Measurements from ENCODE around the gene TECPR2.
A peak's percentile ranks its signal among the peaks of the same experiment; 100 is the strongest.

TECPR2 gene

GRCh38 chr14:102418853-102419240, 56.1 kb downstream of the TECPR2 start:
- Mint-ChIP-seq H3K4me1 (no peaks in the 10 kb centered on the region), H3K27ac (no peak overlapping the region), H3K36me3 (peaks cover 32% of the 10 kb centered on the region), H3K27me3 (no peaks in the 10 kb centered on the region), H3K9me3 (no peaks in the 10 kb centered on the region), H3K4me3 (no peak overlapping the region)
- no peak for ATAC-seq

DNA sequence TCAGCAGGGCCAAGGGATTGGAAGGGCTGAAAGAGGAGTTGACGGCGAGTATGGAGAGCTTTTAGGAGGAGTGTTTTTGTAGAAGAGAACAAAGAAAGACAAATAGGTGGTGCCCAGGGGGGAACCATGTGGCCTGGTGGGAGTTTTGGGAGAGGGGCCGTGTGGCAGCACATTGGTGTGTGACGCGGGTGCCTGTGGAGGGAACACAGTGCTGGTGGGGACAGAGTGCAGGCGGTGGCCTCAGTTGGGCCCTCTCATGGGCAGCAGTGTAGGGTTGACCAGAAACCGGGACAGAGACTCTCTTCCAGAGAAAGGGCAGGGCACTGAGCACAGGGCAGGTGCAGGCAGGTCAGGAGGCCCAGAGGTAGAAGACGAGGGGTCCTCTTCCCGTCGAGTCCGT, 56.5 kb downstream of the TECPR2 start:
- Mint-ChIP-seq H3K27ac (no peak overlapping the region), H3K27me3 (no peaks in the 10 kb centered on the region), H3K9me3 (no peaks in the 10 kb centered on the region), H3K4me3 (no peak overlapping the region), H3K4me1 (no peaks in the 10 kb centered on the region), H3K36me3 (peaks cover 33% of the 10 kb centered on the region)
- no peak for ATAC-seq

DNA sequence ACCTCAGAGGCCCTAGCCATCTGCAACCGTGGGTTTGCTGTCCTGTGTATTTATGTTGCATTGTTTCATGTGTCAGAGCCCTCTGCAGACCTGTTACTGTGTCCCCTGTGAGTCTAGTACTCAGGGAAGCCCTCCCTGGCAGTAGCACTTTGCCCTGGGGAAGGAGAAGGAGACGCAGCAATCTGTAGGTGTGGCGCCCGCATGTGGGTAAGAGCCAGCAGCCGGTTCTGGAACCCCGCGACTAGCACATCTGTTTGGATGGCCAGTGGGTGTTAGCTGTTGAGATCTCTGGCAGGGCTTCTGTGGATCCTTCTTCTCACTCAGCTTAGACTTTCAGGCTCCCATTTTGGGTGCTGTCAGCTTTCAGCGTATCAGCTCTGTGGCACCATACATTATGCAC, 57.0 kb downstream of the TECPR2 start:
- no peak for ATAC-seq
- Mint-ChIP-seq H3K36me3 (peaks cover 37% of the 10 kb centered on the region), H3K27ac (no peak overlapping the region)

GRCh38 chr14:102421411-102422057, 58.8 kb downstream of the TECPR2 start:
- H3K27me3 Mint-ChIP-seq: no peaks in the 10 kb centered on the region
- no peaks in the 10 kb centered on the region for H3K9me3 Mint-ChIP-seq
- no peak overlapping the region for H3K27ac Mint-ChIP-seq
- ATAC-seq: no peak
- H3K4me3 Mint-ChIP-seq: no peak overlapping the region
- peaks cover 37% of the 10 kb centered on the region for H3K36me3 Mint-ChIP-seq
- H3K4me1 Mint-ChIP-seq: no peaks in the 10 kb centered on the region

More for the DNA sequence above, 57.0 kb downstream of the TECPR2 start:
- Mint-ChIP-seq H3K9me3 (no peaks in the 10 kb centered on the region), H3K27me3 (no peaks in the 10 kb centered on the region), H3K4me1 (no peaks in the 10 kb centered on the region), H3K4me3 (no peak overlapping the region)

DNA sequence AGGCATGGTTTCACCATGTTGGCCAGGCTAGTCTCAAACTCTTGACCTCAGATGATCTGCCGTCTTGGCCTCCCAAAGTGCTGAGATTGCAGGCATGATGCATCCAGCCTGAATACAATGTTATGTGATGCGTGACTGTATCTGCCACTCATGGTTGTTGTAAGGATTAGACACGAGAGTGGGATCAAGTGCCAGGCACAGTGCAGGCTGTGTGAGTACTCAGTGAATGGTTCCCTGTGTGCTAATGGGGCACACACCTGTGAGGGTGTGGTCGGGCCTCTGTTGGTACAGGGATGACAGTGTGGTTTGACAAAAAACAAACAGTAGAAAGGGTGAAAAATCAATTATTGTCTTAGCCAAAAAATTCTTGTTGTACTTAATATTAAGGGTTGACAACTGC, 61.8 kb downstream of the TECPR2 start:
- Mint-ChIP-seq H3K4me1 (no peaks in the 10 kb centered on the region), H3K9me3 (no peaks in the 10 kb centered on the region), H3K27ac (no peak overlapping the region), H3K27me3 (no peaks in the 10 kb centered on the region), H3K36me3 (peaks cover 38% of the 10 kb centered on the region), H3K4me3 (no peak overlapping the region)
- ATAC-seq: no peak

DNA sequence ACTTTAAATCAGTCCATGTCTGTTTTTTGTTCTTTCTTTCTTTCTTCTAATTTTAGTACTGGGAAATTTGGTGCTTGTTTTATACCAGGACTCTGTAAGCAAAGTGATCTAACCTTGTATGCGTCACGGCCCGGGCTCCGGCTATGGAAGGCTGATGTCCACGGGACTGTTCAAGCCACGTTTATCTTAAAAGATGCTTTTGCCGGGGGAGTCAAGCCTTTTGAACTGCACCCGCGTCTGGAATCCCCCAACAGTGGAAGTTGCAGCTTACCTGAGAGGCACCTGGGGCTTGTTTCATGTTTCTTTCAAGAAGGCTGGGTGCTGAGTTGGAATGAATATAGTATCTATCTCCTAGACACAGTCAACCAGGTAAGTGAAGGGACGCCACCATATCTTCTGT, 62.2 kb downstream of the TECPR2 start:
- peaks cover 38% of the 10 kb centered on the region for H3K36me3 Mint-ChIP-seq

GRCh38 chr14:102426796-102427195, 64.1 kb downstream of the TECPR2 start:
- no peak for ATAC-seq
- Mint-ChIP-seq H3K4me3 (no peak overlapping the region), H3K4me1 (no peaks in the 10 kb centered on the region), H3K27ac (no peak overlapping the region), H3K27me3 (no peaks in the 10 kb centered on the region), H3K36me3 (peaks cover 36% of the 10 kb centered on the region), H3K9me3 (no peaks in the 10 kb centered on the region)

More for the DNA sequence above, 62.2 kb downstream of the TECPR2 start:
- no peaks in the 10 kb centered on the region for H3K4me1 Mint-ChIP-seq
- H3K4me3 Mint-ChIP-seq: no peak overlapping the region
- H3K27me3 Mint-ChIP-seq: no peaks in the 10 kb centered on the region
- no peaks in the 10 kb centered on the region for H3K9me3 Mint-ChIP-seq
- no peak overlapping the region for H3K27ac Mint-ChIP-seq
- ATAC-seq: no peak

- H3K27me3 Mint-ChIP-seq: no peaks in the 10 kb centered on the region
- H3K36me3 Mint-ChIP-seq: peaks cover 39% of the 10 kb centered on the region
Measured at GRCh38 chr14:102427642-102428041, 64.9 kb downstream of the TECPR2 start.

DNA sequence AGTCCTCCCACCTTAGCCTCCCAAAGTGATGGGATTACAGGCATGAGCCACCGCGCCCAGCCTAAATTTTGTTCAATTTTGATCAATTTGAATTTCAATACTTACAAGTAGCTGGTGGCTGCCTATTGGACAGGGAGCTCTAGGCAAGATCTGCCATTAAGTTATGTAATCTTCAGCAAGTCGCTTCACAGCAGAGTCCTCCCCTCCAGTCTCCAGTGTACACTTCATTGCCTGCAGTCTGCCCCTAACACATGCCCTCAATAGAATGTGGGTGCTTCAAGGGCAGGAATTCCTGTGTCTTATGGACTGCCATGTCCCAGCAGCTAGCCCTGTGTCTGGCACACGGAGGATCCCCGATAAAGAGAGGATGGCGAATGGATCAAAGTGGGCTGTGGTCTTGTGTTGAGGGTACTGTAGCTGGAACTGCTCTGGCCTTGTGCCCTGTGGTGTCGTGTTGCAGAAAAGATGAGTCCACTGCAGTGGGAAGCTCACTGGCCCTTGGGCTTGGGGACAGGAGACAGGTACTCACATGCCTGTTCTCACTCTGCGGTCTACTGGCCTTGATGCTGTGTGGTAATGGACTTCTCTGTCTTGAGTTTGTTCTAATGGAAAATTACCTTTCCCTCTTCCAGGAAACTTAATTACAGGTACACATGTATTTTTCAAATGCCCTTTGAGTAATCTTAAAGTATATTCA, 67.6 kb downstream of the TECPR2 start:
- no peak for ATAC-seq
- Mint-ChIP-seq H3K4me1 (no peaks in the 10 kb centered on the region), H3K9me3 (no peaks in the 10 kb centered on the region), H3K36me3 (peaks cover 37% of the 10 kb centered on the region), H3K27ac (no peak overlapping the region), H3K4me3 (no peak overlapping the region), H3K27me3 (no peaks in the 10 kb centered on the region)

More at GRCh38 chr14:102427642-102428041, 64.9 kb downstream of the TECPR2 start:
- no peak for ATAC-seq
- Mint-ChIP-seq H3K9me3 (no peaks in the 10 kb centered on the region), H3K27ac (no peak overlapping the region), H3K4me1 (no peaks in the 10 kb centered on the region), H3K4me3 (no peak overlapping the region)

GRCh38 chr14:102431751-102432150, 69.0 kb downstream of the TECPR2 start:
- ATAC-seq: no peak
- H3K36me3 Mint-ChIP-seq: peaks cover 32% of the 10 kb centered on the region
- H3K4me3 Mint-ChIP-seq: no peak overlapping the region

DNA sequence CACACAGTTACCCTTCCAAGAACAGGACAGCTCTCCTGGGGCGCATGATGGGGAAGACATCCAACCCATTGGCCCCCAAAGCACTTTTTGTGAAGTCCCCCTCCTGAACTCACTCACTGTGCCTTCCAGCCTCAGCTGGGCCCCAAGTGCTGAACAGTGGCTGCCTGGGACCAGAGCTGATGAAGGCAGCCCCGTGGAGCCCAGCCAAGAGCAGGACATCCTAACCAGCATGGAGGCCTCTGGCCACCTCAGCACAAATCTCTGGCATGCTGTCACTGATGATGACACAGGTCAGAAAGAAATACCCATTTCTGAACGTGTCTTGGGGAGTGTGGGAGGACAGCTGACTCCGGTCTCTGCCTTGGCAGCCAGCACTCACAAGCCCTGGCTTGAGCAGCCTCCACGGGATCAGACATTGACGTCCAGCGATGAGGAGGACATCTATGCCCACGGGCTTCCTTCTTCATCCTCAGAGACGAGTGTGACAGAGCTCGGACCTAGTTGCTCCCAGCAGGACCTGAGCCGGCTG, 72.0 kb downstream of the TECPR2 start:
- Mint-ChIP-seq H3K9me3 (no peaks in the 10 kb centered on the region), H3K36me3 (peaks cover 26% of the 10 kb centered on the region), H3K4me1 (peaks cover 7% of the 10 kb centered on the region), H3K27ac (no peak overlapping the region), H3K27me3 (no peaks in the 10 kb centered on the region), H3K4me3 (no peak overlapping the region)
- ATAC-seq: no peak

More at GRCh38 chr14:102431751-102432150, 69.0 kb downstream of the TECPR2 start:
- H3K4me1 Mint-ChIP-seq: no peaks in the 10 kb centered on the region
- no peaks in the 10 kb centered on the region for H3K9me3 Mint-ChIP-seq
- H3K27me3 Mint-ChIP-seq: no peaks in the 10 kb centered on the region
- H3K27ac Mint-ChIP-seq: no peak overlapping the region

GRCh38 chr14:102437997-102438915, 75.5 kb downstream of the TECPR2 start:
- Mint-ChIP-seq H3K4me1 (peaks cover 7% of the 10 kb centered on the region), H3K27ac (no peak overlapping the region), H3K36me3 (peaks cover 44% of the 10 kb centered on the region), H3K4me3 (peak overlapping the region; percentile 45), H3K27me3 (no peaks in the 10 kb centered on the region), H3K9me3 (no peaks in the 10 kb centered on the region)
- peak; percentile 89 for ATAC-seq

GRCh38 chr14:102439556-102439955, 76.8 kb downstream of the TECPR2 start:
- H3K4me3 Mint-ChIP-seq: no peak overlapping the region
- no peaks in the 10 kb centered on the region for H3K27me3 Mint-ChIP-seq
- no peak for ATAC-seq
- H3K9me3 Mint-ChIP-seq: no peaks in the 10 kb centered on the region
- H3K27ac Mint-ChIP-seq: no peak overlapping the region
- H3K36me3 Mint-ChIP-seq: peaks cover 45% of the 10 kb centered on the region
- H3K4me1 Mint-ChIP-seq: peaks cover 7% of the 10 kb centered on the region

DNA sequence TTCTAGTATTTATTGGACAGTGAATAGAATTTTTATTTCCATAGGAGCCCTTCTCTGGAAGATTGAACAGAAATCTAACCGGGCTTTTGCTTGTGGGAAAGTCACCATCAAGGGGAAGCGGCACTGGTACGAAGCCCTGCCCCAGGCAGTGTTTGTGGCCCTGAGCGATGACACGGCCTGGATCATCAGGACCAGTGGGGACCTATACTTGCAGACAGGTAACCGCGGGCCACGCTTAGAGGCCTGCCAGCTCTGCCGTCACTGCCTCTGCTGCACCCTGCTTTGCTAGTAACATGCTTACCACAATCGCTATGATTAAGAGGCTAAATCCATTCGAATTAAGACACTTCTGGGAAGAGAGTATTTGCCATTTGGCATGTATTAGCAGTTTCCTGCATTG, 77.7 kb downstream of the TECPR2 start:
- Mint-ChIP-seq H3K36me3 (peaks cover 45% of the 10 kb centered on the region), H3K4me1 (peaks cover 7% of the 10 kb centered on the region), H3K9me3 (no peaks in the 10 kb centered on the region), H3K27ac (no peak overlapping the region), H3K27me3 (no peaks in the 10 kb centered on the region), H3K4me3 (no peak overlapping the region)
- no peak for ATAC-seq

Data from stimulated activated memory B cell treated with anti-CD40 and anti-IgM and Interleukin-4, amounts not matched to agents 10 μg/mL and 1 μg/mL and 100 μg/mL, for 72 hours (primary cell).